Epithelial cell of proximal tubule (primary cell): Measurements from ENCODE around the gene MDN1. TPM values are rescaled to one million over a fixed set of nuclear protein-coding genes. Genes with fewer than 3 reads are reported as not detected.

Experiments used
- DNase-seq: peaks from one replicate; pipeline ENCODE4 v3.0.0-alpha.2; 2011; ENCODE audit warnings: low read depth
- H3K4me3 ChIP-seq: 2 replicates; pipeline ENCODE4 v1.5.1; 2011; ENCODE audit warnings: low read depth, mild to moderate bottlenecking, low read length
- total RNA-seq: library from RNA; depleted of rRNA; stranded (reverse); fragments of >200 nt; gene quantifications from 2 replicates; pipeline ENCODE4 v1.2.3, GENCODE V29; 2015
- TF ChIP-seq, protein P1 (sequence below): conservative IDR thresholded peaks from 2 replicates; pipeline ENCODE4 v1.5.1; 2012; ENCODE audit warnings: low read depth, mild to moderate bottlenecking, low read length

MDN1 gene
- total RNA-seq, 1 donor from 2014 or later: 11.3 TPM

DNA sequence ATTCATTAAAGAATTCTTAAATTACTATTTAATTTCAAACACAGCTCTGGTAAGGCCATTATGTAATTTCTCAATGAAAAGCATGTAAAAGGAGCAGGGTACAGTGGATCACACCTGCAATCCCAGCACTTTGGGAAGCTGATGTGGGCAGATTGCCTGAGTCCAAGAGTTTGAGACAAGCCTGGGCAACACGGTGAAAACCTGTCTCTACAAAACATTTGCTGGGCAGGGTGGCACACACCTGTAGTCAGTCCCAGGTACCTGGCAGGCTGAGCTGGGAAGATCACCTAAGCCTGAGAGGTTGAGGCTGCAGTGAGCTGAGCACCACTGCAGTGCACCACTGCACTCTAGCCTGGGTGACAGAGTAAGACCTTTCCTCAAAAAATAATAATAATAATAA, 37.4 kb downstream of the MDN1 start:
- H3K4me3 ChIP-seq: no peak overlapping the region
- DNase-seq: no peak
- TF ChIP-seq, protein P1, sequence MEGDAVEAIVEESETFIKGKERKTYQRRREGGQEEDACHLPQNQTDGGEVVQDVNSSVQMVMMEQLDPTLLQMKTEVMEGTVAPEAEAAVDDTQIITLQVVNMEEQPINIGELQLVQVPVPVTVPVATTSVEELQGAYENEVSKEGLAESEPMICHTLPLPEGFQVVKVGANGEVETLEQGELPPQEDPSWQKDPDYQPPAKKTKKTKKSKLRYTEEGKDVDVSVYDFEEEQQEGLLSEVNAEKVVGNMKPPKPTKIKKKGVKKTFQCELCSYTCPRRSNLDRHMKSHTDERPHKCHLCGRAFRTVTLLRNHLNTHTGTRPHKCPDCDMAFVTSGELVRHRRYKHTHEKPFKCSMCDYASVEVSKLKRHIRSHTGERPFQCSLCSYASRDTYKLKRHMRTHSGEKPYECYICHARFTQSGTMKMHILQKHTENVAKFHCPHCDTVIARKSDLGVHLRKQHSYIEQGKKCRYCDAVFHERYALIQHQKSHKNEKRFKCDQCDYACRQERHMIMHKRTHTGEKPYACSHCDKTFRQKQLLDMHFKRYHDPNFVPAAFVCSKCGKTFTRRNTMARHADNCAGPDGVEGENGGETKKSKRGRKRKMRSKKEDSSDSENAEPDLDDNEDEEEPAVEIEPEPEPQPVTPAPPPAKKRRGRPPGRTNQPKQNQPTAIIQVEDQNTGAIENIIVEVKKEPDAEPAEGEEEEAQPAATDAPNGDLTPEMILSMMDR: no peak

DNA sequence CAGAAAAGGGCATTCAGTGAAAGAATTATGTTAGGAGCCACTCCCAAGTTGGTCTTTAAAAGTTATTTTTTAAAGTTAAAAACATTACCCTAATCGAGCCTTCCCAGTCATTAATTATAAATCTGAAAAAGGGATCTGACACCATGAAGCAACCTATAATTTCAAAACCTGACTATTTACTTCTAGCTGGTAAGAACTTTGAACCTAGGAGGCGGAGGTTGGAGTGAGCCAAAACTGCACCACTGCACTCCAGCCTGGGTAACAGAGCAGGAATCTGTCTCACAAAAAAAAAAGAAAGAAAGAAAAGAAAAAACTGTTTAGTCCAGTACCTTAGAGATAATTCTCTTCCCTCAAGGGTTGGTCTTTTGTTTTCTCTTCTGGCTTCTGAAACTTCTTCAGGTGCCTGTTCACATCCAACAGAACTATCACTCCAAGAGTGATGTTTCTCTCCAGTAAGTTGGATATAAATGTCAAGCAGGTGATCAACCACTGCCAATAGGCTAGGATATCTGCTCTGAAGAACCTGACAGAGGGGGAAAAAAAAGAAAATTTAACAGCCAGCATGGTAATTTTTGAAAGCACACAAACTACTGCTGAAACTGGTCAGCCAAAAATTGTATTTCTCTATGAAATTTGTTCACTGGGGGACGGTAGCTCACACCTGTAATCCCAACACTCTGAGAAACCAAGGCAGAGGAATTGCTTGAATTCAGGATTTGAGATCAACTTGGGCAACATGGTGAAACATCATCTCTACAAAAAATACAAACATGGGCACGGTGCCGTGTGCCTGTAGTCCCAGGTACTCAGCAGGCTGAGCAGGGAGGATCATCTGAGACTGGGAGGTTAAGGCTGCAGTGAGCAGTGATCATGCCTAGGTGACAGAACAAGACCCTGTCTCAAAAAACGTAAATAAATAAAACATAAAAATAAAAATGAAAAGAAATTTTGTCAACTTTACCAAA, 38.2 kb downstream of the MDN1 start:
- DNase-seq: no peak
- no peak overlapping the region for H3K4me3 ChIP-seq
- TF ChIP-seq, protein P1: no peak

DNA sequence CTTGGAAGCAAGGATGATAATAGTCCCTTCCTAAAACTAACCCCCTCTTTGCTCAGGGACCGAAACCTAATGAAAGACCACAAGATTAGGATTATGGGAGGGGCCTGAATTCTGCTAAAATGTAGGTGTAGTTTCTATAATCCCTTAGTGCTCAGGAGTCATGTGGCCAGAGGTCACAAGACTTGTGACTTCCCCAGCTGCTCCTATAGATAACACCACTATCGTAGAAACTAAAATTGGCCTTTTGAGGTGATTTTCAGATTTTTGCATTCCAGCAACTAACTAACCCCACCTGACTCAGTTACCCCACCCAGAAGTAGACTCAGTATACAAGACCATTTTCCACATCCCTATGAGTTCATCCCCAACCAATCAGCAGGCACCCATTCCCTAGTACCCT, 42.1 kb downstream of the MDN1 start:
- TF ChIP-seq, protein P1: no peak
- no peak for DNase-seq
- no peak overlapping the region for H3K4me3 ChIP-seq

DNA sequence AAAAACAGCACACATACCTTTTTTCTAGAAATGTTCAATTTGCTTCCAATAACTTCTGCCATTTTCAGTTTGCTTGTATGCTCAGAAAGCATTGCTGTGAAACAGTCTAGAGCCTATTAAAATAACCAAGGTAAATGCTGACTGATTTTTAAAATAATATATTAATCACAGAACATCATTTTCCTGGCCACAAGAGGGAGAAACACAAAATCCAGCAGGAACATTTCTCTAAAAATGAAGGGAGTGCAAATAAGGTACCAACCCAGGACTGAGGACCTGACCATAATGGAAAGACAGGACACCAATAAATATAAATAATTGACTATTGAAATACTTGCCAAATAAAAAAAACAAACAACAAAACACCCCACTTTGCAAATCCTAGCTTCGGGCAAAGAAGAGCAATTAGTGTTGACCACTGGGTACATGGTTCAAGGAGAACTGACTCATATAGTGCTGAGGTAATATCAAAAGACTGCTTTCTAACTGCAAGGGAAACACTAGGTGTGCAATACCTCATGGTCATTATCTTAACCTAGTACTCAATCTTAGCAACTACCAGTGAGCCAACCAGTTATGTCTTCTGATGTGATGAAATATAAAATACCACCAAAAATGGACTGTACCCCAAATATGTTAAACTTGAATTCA, 42.9 kb downstream of the MDN1 start:
- TF ChIP-seq, protein P1: peak; percentile 18
- DNase-seq: no peak
- no peak overlapping the region for H3K4me3 ChIP-seq

DNA sequence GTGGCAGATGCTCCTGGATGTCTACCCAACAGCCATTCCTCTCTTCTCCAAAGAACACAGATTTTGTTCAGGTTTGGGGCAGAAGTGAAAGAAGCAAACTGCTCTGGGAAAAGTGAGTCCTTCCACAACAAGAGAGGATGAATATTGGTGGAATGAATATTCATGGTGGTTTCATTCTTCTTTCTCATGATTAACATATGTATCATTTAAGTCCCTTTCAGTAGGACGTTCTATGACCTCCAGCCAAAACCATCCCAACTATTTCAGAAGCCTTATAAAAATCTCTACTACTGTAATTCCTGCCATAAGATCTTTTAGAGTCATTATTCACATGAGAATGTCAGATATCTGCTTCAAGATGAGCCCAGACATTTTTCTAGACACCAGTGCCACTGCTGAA, 44.4 kb downstream of the MDN1 start:
- H3K4me3 ChIP-seq: no peak overlapping the region
- no peak for DNase-seq
- TF ChIP-seq, protein P1: no peak

DNA sequence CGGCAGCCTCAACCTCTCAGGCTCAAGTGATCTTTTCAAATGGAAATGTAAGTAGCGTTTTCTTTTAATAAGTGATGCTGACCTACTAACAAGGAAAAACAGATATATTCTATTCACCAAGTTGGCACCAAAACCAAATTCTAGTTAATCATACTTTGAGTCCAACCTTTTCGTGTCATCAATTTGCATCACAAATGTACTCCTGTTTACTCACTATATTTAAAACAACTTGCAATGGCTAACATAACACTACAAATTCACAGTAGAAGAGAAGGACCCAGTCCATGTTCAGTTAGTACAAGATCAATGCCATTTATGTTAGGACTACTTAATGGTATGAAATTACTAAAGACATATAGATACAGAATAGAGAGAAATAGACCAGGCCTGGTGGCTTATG, 50.0 kb downstream of the MDN1 start:
- no peak overlapping the region for H3K4me3 ChIP-seq
- no peak for DNase-seq
- TF ChIP-seq, protein P1: no peak
